ENCODE results near the gene KIAA0825. TPM values are rescaled to one million over a fixed set of nuclear protein-coding genes. Genes with fewer than 3 reads are reported as not detected.
A peak's percentile ranks its signal among the peaks of the same experiment; 100 is the strongest.

The KIAA0825 gene
- total RNA-seq, 1 donor from 2014 or later = 0.26 TPM

DNA sequence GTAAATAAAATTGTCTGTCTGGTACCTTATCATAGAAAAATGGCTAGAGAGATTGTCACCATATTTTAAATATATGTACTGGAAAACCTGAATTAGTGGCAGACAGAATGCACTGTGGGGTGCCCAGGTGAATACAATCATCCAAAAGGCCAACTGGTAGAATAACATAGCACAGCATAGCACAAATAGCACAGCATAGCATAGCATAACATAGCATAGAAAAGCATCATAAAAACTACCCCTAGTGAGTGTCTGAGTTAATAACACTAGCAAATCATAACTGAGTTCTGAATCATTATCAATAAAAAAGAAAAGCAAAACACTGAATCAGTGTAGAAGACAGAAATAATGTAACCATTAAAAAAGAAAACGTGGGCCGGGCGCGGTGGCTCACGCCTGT lies 102.3 kb downstream of the KIAA0825 start:
- H3K4me3 ChIP-seq (ENCODE audit: low read depth, low read length) = no peak overlapping the region
- H3K36me3 ChIP-seq (ENCODE audit: control insufficient read depth, insufficient read depth, low read length) = no peaks in the 10 kb centered on the region
- FAIRE-seq (no peak), DNase-seq (ENCODE audit: low read depth) (no peak)
- no peaks in the 10 kb centered on the region for H3K27me3 ChIP-seq (ENCODE audit: control insufficient read depth, insufficient read depth, low read length)
- TF ChIP-seq, protein P1, sequence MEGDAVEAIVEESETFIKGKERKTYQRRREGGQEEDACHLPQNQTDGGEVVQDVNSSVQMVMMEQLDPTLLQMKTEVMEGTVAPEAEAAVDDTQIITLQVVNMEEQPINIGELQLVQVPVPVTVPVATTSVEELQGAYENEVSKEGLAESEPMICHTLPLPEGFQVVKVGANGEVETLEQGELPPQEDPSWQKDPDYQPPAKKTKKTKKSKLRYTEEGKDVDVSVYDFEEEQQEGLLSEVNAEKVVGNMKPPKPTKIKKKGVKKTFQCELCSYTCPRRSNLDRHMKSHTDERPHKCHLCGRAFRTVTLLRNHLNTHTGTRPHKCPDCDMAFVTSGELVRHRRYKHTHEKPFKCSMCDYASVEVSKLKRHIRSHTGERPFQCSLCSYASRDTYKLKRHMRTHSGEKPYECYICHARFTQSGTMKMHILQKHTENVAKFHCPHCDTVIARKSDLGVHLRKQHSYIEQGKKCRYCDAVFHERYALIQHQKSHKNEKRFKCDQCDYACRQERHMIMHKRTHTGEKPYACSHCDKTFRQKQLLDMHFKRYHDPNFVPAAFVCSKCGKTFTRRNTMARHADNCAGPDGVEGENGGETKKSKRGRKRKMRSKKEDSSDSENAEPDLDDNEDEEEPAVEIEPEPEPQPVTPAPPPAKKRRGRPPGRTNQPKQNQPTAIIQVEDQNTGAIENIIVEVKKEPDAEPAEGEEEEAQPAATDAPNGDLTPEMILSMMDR (IDR thresholded peaks at IDR 0.05; ENCODE audit: insufficient read depth, low read length, severe bottlenecking) = no peak

DNA sequence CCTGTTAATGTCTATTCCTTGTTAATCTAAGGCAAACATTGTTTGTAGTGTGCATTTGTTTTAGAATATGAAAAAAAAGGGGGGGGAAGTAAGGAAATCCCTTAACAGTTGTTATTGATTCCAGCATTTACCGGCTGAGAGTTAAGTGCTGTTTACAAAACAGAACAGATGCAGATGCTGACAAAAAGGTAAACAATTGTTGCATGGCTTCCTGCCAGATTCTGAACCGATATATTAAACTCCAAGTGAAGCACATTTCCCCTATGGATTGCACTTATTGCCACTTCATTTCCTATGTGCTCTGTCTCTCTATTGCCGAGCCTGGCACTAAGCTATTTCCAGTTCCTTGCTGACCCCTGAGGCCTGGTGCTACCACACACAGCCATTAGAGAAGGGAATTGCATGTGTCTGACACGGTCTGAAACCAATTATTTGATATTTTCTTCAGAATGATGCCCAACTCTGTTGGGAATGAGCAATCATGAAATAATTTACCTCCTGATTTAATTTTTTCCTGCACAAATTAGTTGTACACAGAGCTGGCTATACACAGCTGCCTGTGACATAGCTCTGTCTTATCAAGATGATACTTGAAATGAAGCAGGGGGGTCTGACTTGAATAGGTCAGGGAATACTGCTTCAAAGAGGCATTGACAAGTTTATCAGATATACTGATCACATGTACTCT lies 109.8 kb downstream of the KIAA0825 start:
- Histone ChIP-seq H3K36me3 (ENCODE audit: control insufficient read depth, insufficient read depth, low read length) (no peaks in the 10 kb centered on the region), H3K4me3 (ENCODE audit: low read depth, low read length) (no peak overlapping the region), H3K27me3 (ENCODE audit: control insufficient read depth, insufficient read depth, low read length) (no peaks in the 10 kb centered on the region)
- TF ChIP-seq, protein P1 (IDR thresholded peaks at IDR 0.05; ENCODE audit: insufficient read depth, low read length, severe bottlenecking) = no peak
- FAIRE-seq = no peak
- DNase-seq (ENCODE audit: low read depth) = no peak

DNA sequence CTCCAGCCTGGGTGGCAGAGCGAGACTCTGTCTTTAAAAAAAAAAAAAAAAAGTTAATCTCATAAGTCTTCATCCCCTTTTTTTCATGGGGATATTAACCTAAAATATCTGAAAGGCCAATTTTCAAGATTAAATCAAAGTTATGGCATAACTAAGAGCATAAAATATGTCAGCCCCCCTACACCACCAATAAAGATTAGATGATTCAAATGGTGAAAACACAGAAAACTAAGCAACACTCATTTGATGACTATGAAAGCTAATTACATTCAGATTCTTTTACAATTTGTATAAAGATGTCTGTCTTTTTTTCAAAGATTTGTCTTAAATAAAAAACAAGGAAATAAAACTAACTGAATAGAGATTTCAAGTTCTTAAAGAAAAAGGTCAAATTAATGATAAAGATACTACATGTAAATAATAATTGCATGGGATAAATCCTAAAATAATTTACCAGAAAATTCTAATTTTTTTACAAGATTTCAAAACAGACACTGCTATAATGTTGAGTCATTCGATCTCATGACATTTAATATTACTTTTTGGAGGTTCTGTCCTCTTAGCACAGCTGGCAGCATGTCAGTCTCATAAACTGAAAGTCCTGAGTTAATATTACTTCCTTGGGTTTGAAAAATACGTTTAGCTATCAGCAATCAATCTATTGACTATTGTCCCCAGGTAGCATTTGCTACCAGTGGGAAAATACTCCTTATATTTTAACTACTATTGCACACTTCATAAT lies 112.9 kb downstream of the KIAA0825 start:
- FAIRE-seq (no peak), DNase-seq (ENCODE audit: low read depth) (no peak)
- Histone ChIP-seq H3K27me3 (ENCODE audit: control insufficient read depth, insufficient read depth, low read length) (no peaks in the 10 kb centered on the region), H3K36me3 (ENCODE audit: control insufficient read depth, insufficient read depth, low read length) (no peaks in the 10 kb centered on the region), H3K4me3 (ENCODE audit: low read depth, low read length) (no peak overlapping the region)
- TF ChIP-seq, protein P1 (IDR thresholded peaks at IDR 0.05; ENCODE audit: insufficient read depth, low read length, severe bottlenecking) = no peak

DNA sequence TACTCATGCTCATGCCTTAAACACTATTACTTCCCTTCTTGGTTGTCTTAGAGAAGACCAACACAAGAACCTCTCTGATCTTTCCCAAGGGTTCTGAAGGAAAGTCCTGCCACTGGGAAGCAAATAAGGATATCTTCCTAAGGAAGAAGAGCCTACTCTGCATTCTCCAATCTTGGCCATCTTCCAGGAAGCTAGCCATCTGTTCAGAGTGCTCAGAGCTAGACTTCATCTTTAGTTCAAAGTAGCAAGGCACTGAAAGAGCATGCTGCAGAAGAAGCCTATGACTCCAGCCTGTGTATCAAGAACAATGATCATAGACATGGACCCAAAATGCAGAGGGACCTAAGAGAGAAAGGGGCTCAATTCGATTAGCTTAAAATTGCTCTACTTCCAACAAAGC lies 114.7 kb downstream of the KIAA0825 start:
- Histone ChIP-seq H3K27me3 (ENCODE audit: control insufficient read depth, insufficient read depth, low read length) (no peaks in the 10 kb centered on the region), H3K36me3 (ENCODE audit: control insufficient read depth, insufficient read depth, low read length) (no peaks in the 10 kb centered on the region), H3K4me3 (ENCODE audit: low read depth, low read length) (no peak overlapping the region)
- FAIRE-seq (peak; percentile 66), DNase-seq (ENCODE audit: low read depth) (no peak)
- TF ChIP-seq, protein P1 (IDR thresholded peaks at IDR 0.05; ENCODE audit: insufficient read depth, low read length, severe bottlenecking) = no peak

DNA sequence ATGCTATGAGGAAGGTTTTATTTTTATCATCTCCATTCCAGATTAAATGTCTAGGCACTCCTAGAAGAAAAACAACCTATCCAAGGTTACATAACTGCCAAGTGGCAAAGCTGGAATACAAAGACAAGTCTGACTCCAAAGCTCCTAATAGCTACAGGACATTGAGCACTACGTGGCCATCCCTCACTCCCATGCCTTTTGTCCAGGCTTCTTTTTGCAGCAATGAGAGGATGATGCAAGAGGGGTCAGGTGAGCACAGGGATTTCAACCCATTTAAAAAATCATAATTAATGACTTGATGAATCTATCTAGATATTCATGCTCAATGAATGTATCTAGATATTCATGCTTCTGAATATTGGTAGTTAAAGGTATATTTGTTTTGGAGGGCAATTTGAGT lies 117.0 kb downstream of the KIAA0825 start:
- TF ChIP-seq, protein P1 (IDR thresholded peaks at IDR 0.05; ENCODE audit: insufficient read depth, low read length, severe bottlenecking) = no peak
- Histone ChIP-seq H3K27me3 (ENCODE audit: control insufficient read depth, insufficient read depth, low read length) (no peaks in the 10 kb centered on the region), H3K36me3 (ENCODE audit: control insufficient read depth, insufficient read depth, low read length) (no peaks in the 10 kb centered on the region), H3K4me3 (ENCODE audit: low read depth, low read length) (no peak overlapping the region)
- FAIRE-seq (no peak), DNase-seq (ENCODE audit: low read depth) (no peak)

All from bronchial epithelial cell (primary cell).